Endothelial cell of umbilical vein (primary cell): ENCODE results near the gene ABR.

Experiments
- EZH2 ChIP-seq: IDR thresholded peaks from 2 replicates; pipeline ENCODE4 v1.6.1; 2012; ENCODE audit warnings: borderline replicate concordance, low read depth, mild to moderate bottlenecking, moderate library complexity, low read length, inconsistent platforms; ENCODE audit not compliant: severe bottlenecking
- FOS ChIP-seq: IDR thresholded peaks from 2 replicates; pipeline ENCODE4 v1.6.1; 2011; ENCODE audit warnings: mild to moderate bottlenecking, low read length, moderate library complexity, borderline replicate concordance; ENCODE audit not compliant: insufficient read depth
- MYC ChIP-seq: IDR thresholded peaks from one replicate; pipeline ENCODE4 v1.6.1; 2011; ENCODE audit warnings: mild to moderate bottlenecking, low read depth, low read length
- POLR2A ChIP-seq: IDR thresholded peaks from 2 replicates; pipeline ENCODE4 v1.6.1; 2012; ENCODE audit warnings: low read depth, mild to moderate bottlenecking, control low read depth, low read length
- TF ChIP-seq, protein P1 (sequence below), 2 donors: IDR thresholded peaks; 1 replicate in 1 of 2; 2 replicates in 1 of 2; pipeline ENCODE4 v1.5.1; 2011; ENCODE audit warnings: low read length in 2 of 2, mild to moderate bottlenecking in 2 of 2, moderate library complexity in 2 of 2, control low read depth in 1 of 2, inconsistent platforms in 1 of 2, low read depth in 1 of 2; ENCODE audit not compliant: insufficient read depth in 1 of 2; ENCODE audit errors: extremely low read depth in 1 of 2
- TF ChIP-seq, protein P2 (sequence below): IDR thresholded peaks from 2 replicates; pipeline ENCODE4 v1.6.1; 2011; ENCODE audit not compliant: insufficient read depth, insufficient read length

DNA sequence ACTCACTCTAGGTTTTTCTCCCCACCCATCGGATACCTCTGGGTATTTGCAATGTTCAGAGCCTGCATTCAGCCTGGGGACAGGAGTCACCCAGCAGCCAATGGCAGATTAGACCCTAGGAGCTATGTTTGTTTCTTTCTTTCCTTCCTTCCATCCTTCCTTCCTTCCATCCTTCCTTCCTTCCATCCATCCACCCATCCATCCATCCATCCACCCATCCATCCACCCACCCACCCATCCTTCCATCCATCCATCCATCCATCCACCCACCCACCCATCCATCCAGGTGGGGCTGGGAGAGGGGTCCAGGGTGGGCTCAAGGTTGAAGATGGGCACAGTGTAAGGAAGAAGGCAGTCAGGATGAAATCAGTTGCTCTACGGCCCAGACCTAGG is 142.9 kb downstream of the ABR start:
- TF ChIP-seq, protein P1, sequence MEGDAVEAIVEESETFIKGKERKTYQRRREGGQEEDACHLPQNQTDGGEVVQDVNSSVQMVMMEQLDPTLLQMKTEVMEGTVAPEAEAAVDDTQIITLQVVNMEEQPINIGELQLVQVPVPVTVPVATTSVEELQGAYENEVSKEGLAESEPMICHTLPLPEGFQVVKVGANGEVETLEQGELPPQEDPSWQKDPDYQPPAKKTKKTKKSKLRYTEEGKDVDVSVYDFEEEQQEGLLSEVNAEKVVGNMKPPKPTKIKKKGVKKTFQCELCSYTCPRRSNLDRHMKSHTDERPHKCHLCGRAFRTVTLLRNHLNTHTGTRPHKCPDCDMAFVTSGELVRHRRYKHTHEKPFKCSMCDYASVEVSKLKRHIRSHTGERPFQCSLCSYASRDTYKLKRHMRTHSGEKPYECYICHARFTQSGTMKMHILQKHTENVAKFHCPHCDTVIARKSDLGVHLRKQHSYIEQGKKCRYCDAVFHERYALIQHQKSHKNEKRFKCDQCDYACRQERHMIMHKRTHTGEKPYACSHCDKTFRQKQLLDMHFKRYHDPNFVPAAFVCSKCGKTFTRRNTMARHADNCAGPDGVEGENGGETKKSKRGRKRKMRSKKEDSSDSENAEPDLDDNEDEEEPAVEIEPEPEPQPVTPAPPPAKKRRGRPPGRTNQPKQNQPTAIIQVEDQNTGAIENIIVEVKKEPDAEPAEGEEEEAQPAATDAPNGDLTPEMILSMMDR (IDR thresholded peaks at IDR 0.05; ENCODE audit: extremely low read depth in 1 of 2, insufficient read depth in 1 of 2, low read depth in 1 of 2, low read length in 2 of 2), result no peak
- TF ChIP-seq, protein P2, sequence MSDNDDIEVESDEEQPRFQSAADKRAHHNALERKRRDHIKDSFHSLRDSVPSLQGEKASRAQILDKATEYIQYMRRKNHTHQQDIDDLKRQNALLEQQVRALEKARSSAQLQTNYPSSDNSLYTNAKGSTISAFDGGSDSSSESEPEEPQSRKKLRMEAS, result no peak
- TF ChIP-seq FOS, result no peak
- TF ChIP-seq EZH2, result no peak
- TF ChIP-seq POLR2A, result no peak
- no peak for TF ChIP-seq MYC
